HEK293 (cell line): ENCODE results near the gene TALDO1.

Experiments used
- HOXA7 ChIP-seq: sonication (generic); formaldehyde crosslinking; IDR thresholded peaks from 2 replicates; pipeline ENCODE4 v1.8.1; 2022; ENCODE audit warnings: missing genetic modification reagents, borderline replicate concordance
- KLF1 ChIP-seq: fragments of 450-650 bp; formaldehyde crosslinking; IDR thresholded peaks from 2 replicates; pipeline ENCODE4 v1.5.1; 2016; ENCODE audit warnings: missing biosample characterization, missing genetic modification characterization
- OVOL3 ChIP-seq: fragments of 450-650 bp; formaldehyde crosslinking; IDR thresholded peaks from 2 replicates; pipeline ENCODE4 v1.5.1; 2016; ENCODE audit warnings: missing biosample characterization, missing genetic modification characterization
- RBAK ChIP-seq: fragments of 450-650 bp; formaldehyde crosslinking; IDR thresholded peaks from 2 replicates; pipeline ENCODE4 v1.5.1; 2016; ENCODE audit warnings: missing biosample characterization, missing genetic modification characterization
- SP3 ChIP-seq: fragments of 450-650 bp; formaldehyde crosslinking; IDR thresholded peaks from 2 replicates; pipeline ENCODE4 v1.5.1; 2016; ENCODE audit warnings: missing biosample characterization, missing genetic modification characterization
- ZBTB48 ChIP-seq: fragments of 450-650 bp; formaldehyde crosslinking; IDR thresholded peaks from 2 replicates; pipeline ENCODE4 v1.5.1; 2016; ENCODE audit warnings: missing biosample characterization, missing genetic modification characterization
- ZNF146 ChIP-seq: fragments of 450-650 bp; formaldehyde crosslinking; IDR thresholded peaks from 2 replicates; pipeline ENCODE4 v1.5.1; 2016; ENCODE audit warnings: missing biosample characterization, missing genetic modification characterization
- ZNF184 ChIP-seq: fragments of 450-650 bp; IDR thresholded peaks from 2 replicates; pipeline ENCODE4 v1.5.1; 2018; ENCODE audit warnings: missing biosample characterization, mild to moderate bottlenecking, missing genetic modification characterization
- ZNF202 ChIP-seq: fragments of 450-650 bp; formaldehyde crosslinking; IDR thresholded peaks from 2 replicates; pipeline ENCODE4 v1.5.1; 2016; ENCODE audit warnings: missing biosample characterization, missing genetic modification characterization, borderline replicate concordance
- ZNF211 ChIP-seq: fragments of 450-650 bp; formaldehyde crosslinking; IDR thresholded peaks from 2 replicates; pipeline ENCODE4 v1.5.1; 2016; ENCODE audit warnings: low read depth, missing biosample characterization, missing genetic modification characterization
- ZNF423 ChIP-seq: fragments of 450-650 bp; formaldehyde crosslinking; IDR thresholded peaks from 2 replicates; pipeline ENCODE4 v1.5.1; 2016; ENCODE audit warnings: missing biosample characterization, missing genetic modification characterization
- ZNF621 ChIP-seq: fragments of 450-650 bp; formaldehyde crosslinking; IDR thresholded peaks from 2 replicates; pipeline ENCODE4 v1.5.1; 2017; ENCODE audit warnings: missing biosample characterization, missing genetic modification characterization
- ZNF626 ChIP-seq: fragments of 450-650 bp; sonication (Bioruptor Pico); formaldehyde crosslinking; IDR thresholded peaks from 2 replicates; pipeline ENCODE4 v1.5.1; 2018; ENCODE audit warnings: missing biosample characterization, missing genetic modification characterization, inconsistent platforms
- ZNF664 ChIP-seq: fragments of 450-650 bp; formaldehyde crosslinking; IDR thresholded peaks from 2 replicates; pipeline ENCODE4 v1.5.1; 2016; ENCODE audit warnings: missing biosample characterization, missing genetic modification characterization
- ZNF76 ChIP-seq: fragments of 450-650 bp; formaldehyde crosslinking; IDR thresholded peaks from 2 replicates; pipeline ENCODE4; 2016; ENCODE audit warnings: low read depth, missing biosample characterization, missing genetic modification characterization, borderline replicate concordance
- ZSCAN23 ChIP-seq: fragments of 450-650 bp; formaldehyde crosslinking; IDR thresholded peaks from 2 replicates; pipeline ENCODE4 v1.5.1; 2016; ENCODE audit warnings: missing biosample characterization, missing genetic modification characterization
- ZSCAN30 ChIP-seq: fragments of 450-650 bp; IDR thresholded peaks from 2 replicates; pipeline ENCODE4 v1.5.1; 2018; ENCODE audit warnings: missing biosample characterization, mild to moderate bottlenecking, missing genetic modification characterization, moderate library complexity
- TF ChIP-seq, protein P1 (sequence below): fragments of 450-650 bp; formaldehyde crosslinking; IDR thresholded peaks from 2 replicates; pipeline ENCODE4 v1.5.1; 2017; ENCODE audit warnings: missing biosample characterization, missing genetic modification characterization
- TF ChIP-seq, protein P2 (sequence below): fragments of 450-650 bp; formaldehyde crosslinking; IDR thresholded peaks from 2 replicates; pipeline ENCODE4 v1.5.1; 2016; ENCODE audit warnings: missing biosample characterization, missing genetic modification characterization
- TF ChIP-seq, protein P3 (sequence below): fragments of 450-650 bp; formaldehyde crosslinking; IDR thresholded peaks from 2 replicates; pipeline ENCODE4 v1.5.1; 2017; ENCODE audit warnings: missing biosample characterization, missing genetic modification characterization

The TALDO1 gene

DNA sequence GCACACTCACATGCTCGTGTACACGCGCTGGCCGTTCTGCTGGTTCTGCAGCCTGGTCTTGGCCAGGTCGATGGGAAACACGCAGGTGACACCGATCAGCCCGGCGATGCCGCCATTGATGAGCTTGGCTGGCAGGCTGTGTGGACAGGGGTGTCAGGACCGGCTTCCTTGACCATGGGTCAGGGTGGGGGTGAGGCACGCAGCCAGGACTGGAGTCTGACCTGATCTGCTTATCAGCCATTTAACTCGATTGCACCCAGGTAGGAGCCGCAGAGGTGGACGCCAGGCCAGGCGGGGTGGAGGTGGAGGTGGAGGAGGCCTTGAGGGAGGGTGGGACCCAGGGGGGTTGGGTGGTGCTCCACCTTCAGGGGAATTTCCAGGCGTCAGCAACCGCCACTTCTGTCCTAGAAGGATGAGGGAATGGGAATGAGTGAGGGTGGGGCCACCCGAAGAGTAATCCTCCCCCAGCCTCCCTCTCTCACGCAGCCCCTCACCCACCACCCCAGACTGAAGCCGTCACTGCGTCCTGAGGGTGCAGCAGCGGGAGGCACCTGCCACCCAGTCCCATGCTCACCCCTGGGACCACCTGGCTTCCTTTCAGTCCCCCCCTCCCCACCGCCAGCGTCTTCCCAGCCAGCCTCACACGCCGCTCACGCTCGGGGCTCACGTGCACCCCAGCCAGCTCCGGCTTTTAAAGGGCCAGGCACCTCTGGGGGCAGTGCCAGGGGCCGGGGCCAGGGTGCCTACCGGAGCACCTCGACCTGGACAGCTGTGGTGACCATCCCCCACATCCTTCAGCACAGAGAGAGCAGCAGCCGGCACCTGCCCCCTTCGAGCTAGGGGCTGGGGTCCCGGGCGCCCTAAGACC, 47.7 kb downstream of the TALDO1 start (continued):
- TF ChIP-seq, protein P1, sequence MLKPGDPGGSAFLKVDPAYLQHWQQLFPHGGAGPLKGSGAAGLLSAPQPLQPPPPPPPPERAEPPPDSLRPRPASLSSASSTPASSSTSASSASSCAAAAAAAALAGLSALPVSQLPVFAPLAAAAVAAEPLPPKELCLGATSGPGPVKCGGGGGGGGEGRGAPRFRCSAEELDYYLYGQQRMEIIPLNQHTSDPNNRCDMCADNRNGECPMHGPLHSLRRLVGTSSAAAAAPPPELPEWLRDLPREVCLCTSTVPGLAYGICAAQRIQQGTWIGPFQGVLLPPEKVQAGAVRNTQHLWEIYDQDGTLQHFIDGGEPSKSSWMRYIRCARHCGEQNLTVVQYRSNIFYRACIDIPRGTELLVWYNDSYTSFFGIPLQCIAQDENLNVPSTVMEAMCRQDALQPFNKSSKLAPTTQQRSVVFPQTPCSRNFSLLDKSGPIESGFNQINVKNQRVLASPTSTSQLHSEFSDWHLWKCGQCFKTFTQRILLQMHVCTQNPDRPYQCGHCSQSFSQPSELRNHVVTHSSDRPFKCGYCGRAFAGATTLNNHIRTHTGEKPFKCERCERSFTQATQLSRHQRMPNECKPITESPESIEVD (tag by site-specific recombination) = no peak
- TF ChIP-seq ZNF664 (no peak), ZNF626 (tag by site-specific recombination) (no peak), OVOL3 (tag by site-specific recombination) (no peak), ZSCAN30 (no peak), ZSCAN23 (tag by site-specific recombination) (no peak), ZNF423 (tag by site-specific recombination) (peak; percentile 32; the same call in 1 of the 2 replicates), SP3 (tag by site-specific recombination) (0 out of 2 replicates have a peak, but pooled peaks have one; percentile 19), ZNF202 (tag by site-specific recombination) (no peak), KLF1 (tag by site-specific recombination) (peak; percentile 51), ZNF146 (tag by site-specific recombination) (no peak), RBAK (tag by site-specific recombination) (no peak), ZBTB48 (tag by site-specific recombination) (peak; percentile 25; the same call in 1 of the 2 replicates), HOXA7 (CRISPR knock-in tag) (no peak), ZNF76 (tag by site-specific recombination) (no peak), ZNF621 (no peak), ZNF184 (tag by site-specific recombination) (no peak), ZNF211 (tag by site-specific recombination) (no peak)
- TF ChIP-seq, protein P2, sequence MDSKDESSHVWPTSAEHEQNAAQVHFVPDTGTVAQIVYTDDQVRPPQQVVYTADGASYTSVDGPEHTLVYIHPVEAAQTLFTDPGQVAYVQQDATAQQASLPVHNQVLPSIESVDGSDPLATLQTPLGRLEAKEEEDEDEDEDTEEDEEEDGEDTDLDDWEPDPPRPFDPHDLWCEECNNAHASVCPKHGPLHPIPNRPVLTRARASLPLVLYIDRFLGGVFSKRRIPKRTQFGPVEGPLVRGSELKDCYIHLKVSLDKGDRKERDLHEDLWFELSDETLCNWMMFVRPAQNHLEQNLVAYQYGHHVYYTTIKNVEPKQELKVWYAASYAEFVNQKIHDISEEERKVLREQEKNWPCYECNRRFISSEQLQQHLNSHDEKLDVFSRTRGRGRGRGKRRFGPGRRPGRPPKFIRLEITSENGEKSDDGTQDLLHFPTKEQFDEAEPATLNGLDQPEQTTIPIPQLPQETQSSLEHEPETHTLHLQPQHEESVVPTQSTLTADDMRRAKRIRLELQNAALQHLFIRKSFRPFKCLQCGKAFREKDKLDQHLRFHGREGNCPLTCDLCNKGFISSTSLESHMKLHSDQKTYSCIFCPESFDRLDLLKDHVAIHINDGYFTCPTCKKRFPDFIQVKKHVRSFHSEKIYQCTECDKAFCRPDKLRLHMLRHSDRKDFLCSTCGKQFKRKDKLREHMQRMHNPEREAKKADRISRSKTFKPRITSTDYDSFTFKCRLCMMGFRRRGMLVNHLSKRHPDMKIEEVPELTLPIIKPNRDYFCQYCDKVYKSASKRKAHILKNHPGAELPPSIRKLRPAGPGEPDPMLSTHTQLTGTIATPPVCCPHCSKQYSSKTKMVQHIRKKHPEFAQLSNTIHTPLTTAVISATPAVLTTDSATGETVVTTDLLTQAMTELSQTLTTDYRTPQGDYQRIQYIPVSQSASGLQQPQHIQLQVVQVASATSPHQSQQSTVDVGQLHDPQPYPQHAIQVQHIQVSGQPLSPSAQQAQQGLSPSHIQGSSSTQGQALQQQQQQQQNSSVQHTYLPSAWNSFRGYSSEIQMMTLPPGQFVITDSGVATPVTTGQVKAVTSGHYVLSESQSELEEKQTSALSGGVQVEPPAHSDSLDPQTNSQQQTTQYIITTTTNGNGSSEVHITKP (tag by site-specific recombination) = no peak
- TF ChIP-seq, protein P3, sequence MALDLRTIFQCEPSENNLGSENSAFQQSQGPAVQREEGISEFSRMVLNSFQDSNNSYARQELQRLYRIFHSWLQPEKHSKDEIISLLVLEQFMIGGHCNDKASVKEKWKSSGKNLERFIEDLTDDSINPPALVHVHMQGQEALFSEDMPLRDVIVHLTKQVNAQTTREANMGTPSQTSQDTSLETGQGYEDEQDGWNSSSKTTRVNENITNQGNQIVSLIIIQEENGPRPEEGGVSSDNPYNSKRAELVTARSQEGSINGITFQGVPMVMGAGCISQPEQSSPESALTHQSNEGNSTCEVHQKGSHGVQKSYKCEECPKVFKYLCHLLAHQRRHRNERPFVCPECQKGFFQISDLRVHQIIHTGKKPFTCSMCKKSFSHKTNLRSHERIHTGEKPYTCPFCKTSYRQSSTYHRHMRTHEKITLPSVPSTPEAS = no peak
